Measurements from ENCODE around the gene GATAD1. TPM values are rescaled to one million over a fixed set of nuclear protein-coding genes. Genes with fewer than 3 reads are reported as not detected.

GATAD1 gene
- total and polyA plus RNA-seq, 12 donors: 10.0 to 25.2 (median 14.2) TPM

DNA sequence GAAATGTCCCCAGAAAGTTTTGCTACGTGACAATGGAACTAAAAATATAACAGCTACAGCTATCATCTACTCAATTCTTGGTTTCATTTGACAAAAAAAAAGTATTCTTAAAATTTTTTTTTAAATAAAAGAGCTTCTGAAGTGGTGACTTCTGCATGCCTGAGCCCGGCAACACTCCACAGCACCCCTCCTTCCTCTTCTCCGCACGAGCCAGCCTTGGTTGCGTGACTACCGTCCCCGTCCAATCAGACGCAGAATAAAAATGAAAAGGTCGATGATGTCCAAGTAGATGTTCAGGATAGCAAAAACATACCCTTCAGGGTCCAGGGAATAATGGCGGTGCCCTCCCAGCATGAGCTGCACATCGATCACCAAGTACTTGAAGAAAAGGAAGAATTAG, 34.5 kb upstream of the GATAD1 start:
- H3K4me3 ChIP-seq: no peak overlapping the region
- intact Hi-C loops (cut with DNase I): no loop called here
- peaks cover 0 to 3% (median 0%) of the 10 kb centered on the region in 11 donors for H3K9me3 ChIP-seq
- peaks cover 0 to 10% (median 0%) of the 10 kb centered on the region in 7 donors for H3K27me3 ChIP-seq
- DNase-seq (no peak), ATAC-seq (no peak)
- no peak overlapping the region for H3K27ac ChIP-seq
- no peaks in the 10 kb centered on the region for H3K36me3 ChIP-seq
- H3K4me1 ChIP-seq: no peaks in the 10 kb centered on the region
- TF ChIP-seq, protein P1, sequence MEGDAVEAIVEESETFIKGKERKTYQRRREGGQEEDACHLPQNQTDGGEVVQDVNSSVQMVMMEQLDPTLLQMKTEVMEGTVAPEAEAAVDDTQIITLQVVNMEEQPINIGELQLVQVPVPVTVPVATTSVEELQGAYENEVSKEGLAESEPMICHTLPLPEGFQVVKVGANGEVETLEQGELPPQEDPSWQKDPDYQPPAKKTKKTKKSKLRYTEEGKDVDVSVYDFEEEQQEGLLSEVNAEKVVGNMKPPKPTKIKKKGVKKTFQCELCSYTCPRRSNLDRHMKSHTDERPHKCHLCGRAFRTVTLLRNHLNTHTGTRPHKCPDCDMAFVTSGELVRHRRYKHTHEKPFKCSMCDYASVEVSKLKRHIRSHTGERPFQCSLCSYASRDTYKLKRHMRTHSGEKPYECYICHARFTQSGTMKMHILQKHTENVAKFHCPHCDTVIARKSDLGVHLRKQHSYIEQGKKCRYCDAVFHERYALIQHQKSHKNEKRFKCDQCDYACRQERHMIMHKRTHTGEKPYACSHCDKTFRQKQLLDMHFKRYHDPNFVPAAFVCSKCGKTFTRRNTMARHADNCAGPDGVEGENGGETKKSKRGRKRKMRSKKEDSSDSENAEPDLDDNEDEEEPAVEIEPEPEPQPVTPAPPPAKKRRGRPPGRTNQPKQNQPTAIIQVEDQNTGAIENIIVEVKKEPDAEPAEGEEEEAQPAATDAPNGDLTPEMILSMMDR (IDR thresholded peaks at IDR 0.05): no peak
- WGBS, 2 donors: 83 to 87% methylated on average over 11 of the region's 11 CpGs

DNA sequence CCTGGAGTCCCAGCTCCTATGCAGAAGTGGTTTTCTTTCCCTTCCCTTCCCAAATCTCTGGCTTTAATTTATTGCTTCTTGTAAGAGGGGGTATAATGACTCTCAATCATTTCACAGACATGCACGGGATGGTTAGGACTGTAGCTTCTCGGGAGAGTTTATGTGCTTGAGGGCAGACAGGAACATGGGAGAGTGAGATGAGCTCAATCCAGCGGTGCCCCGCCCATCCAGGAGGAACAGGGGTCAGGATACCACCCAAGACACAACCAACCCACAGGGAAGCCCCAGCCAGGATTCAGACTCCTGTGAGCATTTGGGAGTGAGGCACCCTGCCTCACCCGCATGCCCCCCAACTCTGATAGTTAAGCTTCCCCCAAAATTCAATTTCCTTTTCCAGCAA, 33.7 kb upstream of the GATAD1 start:
- Histone ChIP-seq H3K4me1 (no peaks in the 10 kb centered on the region), H3K36me3 (no peaks in the 10 kb centered on the region), H3K4me3 (no peak overlapping the region), H3K27ac (no peak overlapping the region), H3K9me3 (peaks cover 0 to 3% (median 0%) of the 10 kb centered on the region in 11 donors), H3K27me3 (peaks cover 0 to 10% (median 0%) of the 10 kb centered on the region in 7 donors)
- 61 to 69% methylated on average over 5 of the region's 5 CpGs for WGBS, 2 donors
- no peak for DNase-seq
- ATAC-seq: no peak
- intact Hi-C loops (cut with DNase I): no loop called here
- TF ChIP-seq, protein P1 (IDR thresholded peaks at IDR 0.05): no peak

DNA sequence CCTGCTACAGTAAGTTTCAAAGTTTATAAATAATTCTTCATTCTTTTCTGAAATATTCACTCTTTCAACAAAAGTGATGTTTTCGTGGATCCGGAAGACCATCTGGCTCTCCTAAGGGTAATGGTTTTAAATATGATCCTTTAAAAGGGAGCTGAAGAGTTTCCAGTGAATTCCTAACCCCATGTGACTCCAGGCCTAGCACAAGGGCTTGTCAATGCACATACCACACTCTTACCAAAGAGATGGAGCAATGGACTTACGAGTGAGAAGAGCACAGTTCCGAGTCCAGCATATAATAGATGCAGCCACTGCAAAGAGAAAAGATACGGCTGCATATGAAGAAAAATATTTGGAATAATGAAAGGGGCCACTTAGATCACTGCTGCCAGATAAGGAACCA, 32.1 kb upstream of the GATAD1 start:
- Histone ChIP-seq H3K27ac (no peak overlapping the region), H3K4me3 (no peak overlapping the region), H3K27me3 (peaks cover 0 to 10% (median 0%) of the 10 kb centered on the region in 7 donors), H3K4me1 (no peaks in the 10 kb centered on the region), H3K36me3 (no peaks in the 10 kb centered on the region), H3K9me3 (peaks cover 0 to 1% (median 0%) of the 10 kb centered on the region in 11 donors)
- TF ChIP-seq, protein P1 (IDR thresholded peaks at IDR 0.05): no peak
- DNase-seq: no peak
- 88 to 89% methylated on average over 5 of the region's 5 CpGs for WGBS, 2 donors
- intact Hi-C loops (cut with DNase I): no loop called here
- ATAC-seq: no peak

GRCh38 chr7:92417913-92418312, 29.4 kb upstream of the GATAD1 start:
- H3K4me3 ChIP-seq: no peak overlapping the region
- no peaks in the 10 kb centered on the region for H3K36me3 ChIP-seq
- TF ChIP-seq, protein P1 (IDR thresholded peaks at IDR 0.05): no peak
- no peaks in the 10 kb centered on the region for H3K4me1 ChIP-seq
- WGBS, 2 donors: 40 to 48% methylated on average over 5 of the region's 5 CpGs
- ATAC-seq (no peak), DNase-seq (no peak)
- H3K9me3 ChIP-seq: no peaks in the 10 kb centered on the region
- peaks cover 0 to 8% (median 0%) of the 10 kb centered on the region in 7 donors for H3K27me3 ChIP-seq
- intact Hi-C loops (cut with DNase I): no loop called here
- H3K27ac ChIP-seq: no peak overlapping the region
